CD4-positive, alpha-beta memory T cell (primary cell): Measurements from ENCODE around the gene CCNY. TPM values are rescaled to one million over a fixed set of nuclear protein-coding genes. Genes with fewer than 3 reads are reported as not detected.

Source experiments
- CTCF ChIA-PET: fragments of 350-600 bp; sonication (Branson Sonifier 250); formaldehyde crosslinking; loops from one replicate; lab custom pipeline; 2021; ENCODE audit warnings: inconsistent platforms; ENCODE audit not compliant: partially characterized antibody; lab: Charles Lee
- POLR2A ChIA-PET: fragments of 350-600 bp; sonication (Branson Sonifier 250); formaldehyde crosslinking; loops from one replicate; lab custom pipeline; 2021; ENCODE audit not compliant: partially characterized antibody; lab: Charles Lee
- DNase-seq, 5 donors: peaks; one replicate each; pipeline versions ENCODE4 v3.0.0 to v3.0.0-alpha.2; 2020 to 2022; ENCODE audit warnings: mixed read lengths in 1 of 5
- H3K27ac ChIP-seq: one replicate; pipeline ENCODE4 v1.7.0; 2013; ENCODE audit warnings: low read depth, low read length
- H3K27me3 ChIP-seq: 2 replicates; pipeline ENCODE4 v1.7.0; 2013; ENCODE audit warnings: mild to moderate bottlenecking, low read length, moderate library complexity; ENCODE audit not compliant: insufficient read depth
- H3K36me3 ChIP-seq: 2 replicates; pipeline ENCODE4 v1.7.0; 2013; ENCODE audit warnings: mild to moderate bottlenecking, low read length, moderate library complexity; ENCODE audit not compliant: insufficient read depth
- H3K4me1 ChIP-seq: 2 replicates; pipeline ENCODE4 v1.7.0; 2013; ENCODE audit warnings: mild to moderate bottlenecking, low read length, moderate library complexity; ENCODE audit not compliant: insufficient read depth
- H3K4me3 ChIP-seq, 2 donors: one replicate each; pipeline ENCODE4 v1.7.0; 2013; ENCODE audit warnings: low read length in 2 of 2, mild to moderate bottlenecking in 1 of 2
- H3K9me3 ChIP-seq, 2 donors: one replicate each; pipeline ENCODE4 v1.7.0; 2013; ENCODE audit warnings: low read length in 2 of 2, control low read depth in 1 of 2; ENCODE audit not compliant: control insufficient read depth in 1 of 2
- H3K27ac Mint-ChIP-seq, 7 donors: one replicate each; pipeline ENCODE4 v1.8.0; 2020 to 2021; ENCODE audit warnings: mixed read lengths in 7 of 7, mild to moderate bottlenecking in 6 of 7, inconsistent platforms in 3 of 7, moderate library complexity in 3 of 7
- H3K27me3 Mint-ChIP-seq, 2 donors: one replicate each; pipeline ENCODE4 v1.8.0; 2020 to 2021; ENCODE audit warnings: mixed read lengths in 2 of 2
- H3K36me3 Mint-ChIP-seq, 2 donors: one replicate each; pipeline ENCODE4 v1.8.0; 2020 to 2021; ENCODE audit warnings: mixed read lengths in 2 of 2, inconsistent platforms in 1 of 2, mild to moderate bottlenecking in 1 of 2
- H3K4me1 Mint-ChIP-seq, 4 donors: one replicate each; pipeline ENCODE4 v1.8.0; 2020 to 2021; ENCODE audit warnings: mixed read lengths in 4 of 4, mild to moderate bottlenecking in 1 of 4
- H3K4me3 Mint-ChIP-seq, 8 donors: one replicate each; pipeline ENCODE4 v1.8.0; 2020 to 2021; ENCODE audit warnings: mixed read lengths in 8 of 8, mild to moderate bottlenecking in 7 of 8, moderate library complexity in 6 of 8, inconsistent platforms in 3 of 8
- H3K9me3 Mint-ChIP-seq, 8 donors: one replicate each; pipeline ENCODE4 v1.8.0; 2020 to 2021; ENCODE audit warnings: mixed read lengths in 8 of 8, mild to moderate bottlenecking in 5 of 8, inconsistent platforms in 3 of 8, moderate library complexity in 1 of 8
- intact Hi-C: fragments of 100-400 bp; cut with micrococcal nuclease; formaldehyde crosslinking; loops from one replicate; pipeline ENCODE4 v1.15.1; 2023
- polyA plus RNA-seq, 2 donors: library from polyadenylated mRNA; unstranded; fragments of 300-500 nt; fragmentation: Illumina TruSeq; gene quantifications; one replicate each; pipeline ENCODE4 v1.2.3, GENCODE V29; 2021
- total RNA-seq, 2 experiments: library from RNA; stranded (reverse); gene quantifications; one replicate each; pipeline ENCODE4 v1.2.3, GENCODE V29; 2021

Gene CCNY
- total and polyA plus RNA-seq, 4 experiments from 2014 or later = 5.6 to 66.7 (median 41.5) TPM

- no peaks in the 10 kb centered on the region for H3K9me3 ChIP-seq
- H3K27ac ChIP-seq = no peak overlapping the region
- H3K36me3 Mint-ChIP-seq = peaks cover 0 to 5% of the 10 kb centered on the region in 2 donors
- intact Hi-C loops = no loop called here
- ChIA-PET POLR2A (no interaction called here), CTCF (no interaction called here)
- H3K27ac Mint-ChIP-seq = peak overlapping the region in 3 of 7 donors; percentile 19 to 35 (median 34)
- H3K36me3 ChIP-seq = no peaks in the 10 kb centered on the region
- H3K4me1 Mint-ChIP-seq = peaks cover 40 to 52% (median 46%) of the 10 kb centered on the region in 4 donors
- no peaks in the 10 kb centered on the region for H3K9me3 Mint-ChIP-seq
- no peaks in the 10 kb centered on the region for H3K27me3 Mint-ChIP-seq
- H3K4me3 Mint-ChIP-seq = no peak overlapping the region
- H3K27me3 ChIP-seq = no peaks in the 10 kb centered on the region
- DNase-seq = no peak
- H3K4me1 ChIP-seq = peaks cover 21% of the 10 kb centered on the region
- no peak overlapping the region for H3K4me3 ChIP-seq
These were observed 90.3 kb downstream of the CCNY start for GRCh38 chr10:35426657-35427056.

- Histone ChIP-seq H3K27ac (no peak overlapping the region), H3K27me3 (no peaks in the 10 kb centered on the region), H3K4me3 (no peak overlapping the region), H3K9me3 (no peaks in the 10 kb centered on the region), H3K4me1 (peaks cover 24% of the 10 kb centered on the region), H3K36me3 (no peaks in the 10 kb centered on the region)
- intact Hi-C loops = no loop called here
- no peak for DNase-seq
- Mint-ChIP-seq H3K4me3 (no peak overlapping the region), H3K27ac (peak overlapping the region in 1 of 7 donors; percentile 14), H3K36me3 (peaks cover 0 to 5% of the 10 kb centered on the region in 2 donors), H3K27me3 (no peaks in the 10 kb centered on the region), H3K9me3 (no peaks in the 10 kb centered on the region), H3K4me1 (peaks cover 43 to 59% (median 48%) of the 10 kb centered on the region in 4 donors)
- POLR2A ChIA-PET = no interaction called here
- CTCF ChIA-PET = no interaction called here
These were observed 91.2 kb downstream of the CCNY start for GRCh38 chr10:35427543-35427942.

GRCh38 chr10:35428521-35428920, 92.2 kb downstream of the CCNY start:
- peak overlapping the region in 2 of 7 donors; percentile 1 to 38 for H3K27ac Mint-ChIP-seq
- no peaks in the 10 kb centered on the region for H3K9me3 Mint-ChIP-seq
- peaks cover 43 to 63% (median 50%) of the 10 kb centered on the region in 4 donors for H3K4me1 Mint-ChIP-seq
- ChIA-PET POLR2A (no interaction called here), CTCF (no interaction called here)
- no peak overlapping the region for H3K4me3 ChIP-seq
- H3K4me3 Mint-ChIP-seq = no peak overlapping the region
- peaks cover 0 to 5% of the 10 kb centered on the region in 2 donors for H3K36me3 Mint-ChIP-seq
- intact Hi-C loops = no loop called here
- DNase-seq = no peak
- H3K4me1 ChIP-seq = peaks cover 30% of the 10 kb centered on the region
- H3K27me3 Mint-ChIP-seq = no peaks in the 10 kb centered on the region
- H3K27ac ChIP-seq = no peak overlapping the region
- H3K36me3 ChIP-seq = no peaks in the 10 kb centered on the region
- H3K27me3 ChIP-seq = no peaks in the 10 kb centered on the region
- no peaks in the 10 kb centered on the region for H3K9me3 ChIP-seq

GRCh38 chr10:35432781-35433338, 96.6 kb downstream of the CCNY start:
- POLR2A ChIA-PET = no interaction called here
- peaks cover 35 to 58% (median 41%) of the 10 kb centered on the region in 4 donors for H3K4me1 Mint-ChIP-seq
- intact Hi-C loops = no loop called here

GRCh38 chr10:35433851-35434426, 97.6 kb downstream of the CCNY start:
- H3K27me3 Mint-ChIP-seq = no peaks in the 10 kb centered on the region
- peaks cover 9% of the 10 kb centered on the region for H3K4me1 ChIP-seq
- H3K36me3 Mint-ChIP-seq = peaks cover 35 to 36% of the 10 kb centered on the region in 2 donors
- H3K27me3 ChIP-seq = no peaks in the 10 kb centered on the region
- H3K27ac ChIP-seq = no peak overlapping the region
- CTCF ChIA-PET = no interaction called here
- peaks cover 27 to 52% (median 33%) of the 10 kb centered on the region in 4 donors for H3K4me1 Mint-ChIP-seq
- POLR2A ChIA-PET = no interaction called here
- H3K4me3 Mint-ChIP-seq = peak overlapping the region in 2 of 8 donors; percentile 15 to 21
- no peak overlapping the region for H3K4me3 ChIP-seq
- H3K36me3 ChIP-seq = no peaks in the 10 kb centered on the region
- peaks cover 0 to 3% of the 10 kb centered on the region in 2 donors for H3K9me3 ChIP-seq
- H3K27ac Mint-ChIP-seq = peak overlapping the region in 4 of 7 donors; percentile 59 to 87 (median 74)
- DNase-seq = no peak
- intact Hi-C loops = no loop called here
- peaks cover 2 to 34% (median 19%) of the 10 kb centered on the region in 8 donors for H3K9me3 Mint-ChIP-seq

More at GRCh38 chr10:35432781-35433338, 96.6 kb downstream of the CCNY start:
- Mint-ChIP-seq H3K4me3 (no peak overlapping the region), H3K27ac (no peak overlapping the region), H3K36me3 (peaks cover 29% of the 10 kb centered on the region in 2 donors), H3K27me3 (no peaks in the 10 kb centered on the region), H3K9me3 (peaks cover 2 to 25% (median 13%) of the 10 kb centered on the region in 8 donors)
- no peaks in the 10 kb centered on the region for H3K9me3 ChIP-seq
- no peaks in the 10 kb centered on the region for H3K36me3 ChIP-seq
- peaks cover 18% of the 10 kb centered on the region for H3K4me1 ChIP-seq
- DNase-seq = no peak
- H3K27me3 ChIP-seq = no peaks in the 10 kb centered on the region
- CTCF ChIA-PET = interaction anchor here (1.3 kb wide), 1 partner anchor 14 kb away, joined by 4 read pairs; no protein-coding TSS in a partner anchor
- H3K27ac ChIP-seq = no peak overlapping the region
- H3K4me3 ChIP-seq = no peak overlapping the region

GRCh38 chr10:35434533-35434932, 98.2 kb downstream of the CCNY start:
- no peak for DNase-seq
- Histone ChIP-seq H3K4me3 (no peak overlapping the region), H3K36me3 (no peaks in the 10 kb centered on the region), H3K27ac (no peak overlapping the region), H3K4me1 (peaks cover 9% of the 10 kb centered on the region), H3K9me3 (peaks cover 0 to 8% of the 10 kb centered on the region in 2 donors), H3K27me3 (no peaks in the 10 kb centered on the region)
- Mint-ChIP-seq H3K4me3 (no peak overlapping the region), H3K36me3 (peaks cover 40 to 42% of the 10 kb centered on the region in 2 donors), H3K27me3 (no peaks in the 10 kb centered on the region), H3K9me3 (peaks cover 4 to 40% (median 24%) of the 10 kb centered on the region in 8 donors), H3K4me1 (peaks cover 27 to 57% (median 36%) of the 10 kb centered on the region in 4 donors), H3K27ac (peak overlapping the region; percentile 16 to 76 (median 31))
- intact Hi-C loops = no loop called here
- POLR2A ChIA-PET = no interaction called here
- CTCF ChIA-PET = no interaction called here

- H3K27ac Mint-ChIP-seq = peak overlapping the region in 4 of 7 donors; percentile 2 to 65 (median 37)
- Histone ChIP-seq H3K27ac (no peak overlapping the region), H3K4me1 (peaks cover 9% of the 10 kb centered on the region), H3K4me3 (no peak overlapping the region), H3K27me3 (no peaks in the 10 kb centered on the region), H3K36me3 (no peaks in the 10 kb centered on the region), H3K9me3 (peaks cover 0 to 11% of the 10 kb centered on the region in 2 donors)
- no peak for DNase-seq
- peaks cover 24 to 56% (median 38%) of the 10 kb centered on the region in 4 donors for H3K4me1 Mint-ChIP-seq
- peaks cover 4 to 51% (median 30%) of the 10 kb centered on the region in 8 donors for H3K9me3 Mint-ChIP-seq
- H3K27me3 Mint-ChIP-seq = no peaks in the 10 kb centered on the region
- POLR2A ChIA-PET = no interaction called here
- peaks cover 47 to 48% of the 10 kb centered on the region in 2 donors for H3K36me3 Mint-ChIP-seq
- H3K4me3 Mint-ChIP-seq = peak overlapping the region in 1 of 8 donors; percentile 11
- intact Hi-C loops = no loop called here
- CTCF ChIA-PET = interaction anchor here (0.9 kb wide), 1 partner anchor 219 kb away, joined by 3 read pairs; no protein-coding TSS in a partner anchor
These were observed 99.5 kb downstream of the CCNY start for GRCh38 chr10:35435824-35436223.
